Epidermal melanocyte (primary cell): ENCODE measurements around the gene CLCN6.
"Not testable (repeated sequence)": the region's sequence is repeated elsewhere in the genome, so short reads cannot be mapped to it uniquely, and the experiment has no call there.

Experiments used
- DNase-seq: peaks from one replicate; pipeline ENCODE4 v3.0.0; 2011; ENCODE audit warnings: low spot score; ENCODE audit not compliant: insufficient read length

CLCN6 gene

DNA sequence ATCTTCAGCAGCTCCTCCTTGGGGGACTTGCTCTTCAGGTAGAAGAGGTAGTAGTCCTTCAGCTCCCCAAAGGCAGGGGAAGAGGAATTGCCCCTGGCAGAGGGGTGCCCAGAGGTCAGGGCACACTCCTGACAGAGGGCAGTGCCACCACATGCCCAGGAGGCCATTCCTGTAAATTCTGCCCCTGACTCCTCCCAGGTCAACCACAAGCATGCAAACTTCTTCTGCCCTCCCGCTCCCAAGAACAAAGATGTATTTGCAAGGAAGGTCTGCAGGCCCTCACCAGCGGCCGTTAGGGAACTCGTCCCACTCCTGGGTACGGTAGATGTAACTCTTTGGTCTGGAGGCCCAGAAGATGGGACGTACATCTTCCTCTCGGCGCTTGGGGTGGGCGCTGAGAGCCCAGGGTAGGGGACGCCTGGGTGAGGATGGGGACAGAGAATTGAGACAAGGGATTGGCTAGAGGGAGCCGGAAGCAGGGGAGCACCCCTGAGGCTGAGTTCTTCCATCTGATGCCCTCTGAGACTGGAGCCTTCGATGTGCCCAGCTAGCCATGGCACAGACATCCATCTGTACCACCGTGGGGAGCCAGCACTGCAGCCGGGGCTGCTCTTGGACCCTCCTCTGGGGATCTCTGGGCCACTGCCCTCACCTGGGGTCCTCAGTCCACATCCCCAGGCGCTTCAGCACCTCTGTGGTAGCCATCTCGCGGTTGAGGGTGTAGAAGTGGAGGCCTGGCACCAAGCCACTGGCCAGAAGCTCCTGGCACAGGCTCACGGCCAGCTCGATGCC, 11.3 kb upstream of the CLCN6 start:
- no peak for DNase-seq

DNA sequence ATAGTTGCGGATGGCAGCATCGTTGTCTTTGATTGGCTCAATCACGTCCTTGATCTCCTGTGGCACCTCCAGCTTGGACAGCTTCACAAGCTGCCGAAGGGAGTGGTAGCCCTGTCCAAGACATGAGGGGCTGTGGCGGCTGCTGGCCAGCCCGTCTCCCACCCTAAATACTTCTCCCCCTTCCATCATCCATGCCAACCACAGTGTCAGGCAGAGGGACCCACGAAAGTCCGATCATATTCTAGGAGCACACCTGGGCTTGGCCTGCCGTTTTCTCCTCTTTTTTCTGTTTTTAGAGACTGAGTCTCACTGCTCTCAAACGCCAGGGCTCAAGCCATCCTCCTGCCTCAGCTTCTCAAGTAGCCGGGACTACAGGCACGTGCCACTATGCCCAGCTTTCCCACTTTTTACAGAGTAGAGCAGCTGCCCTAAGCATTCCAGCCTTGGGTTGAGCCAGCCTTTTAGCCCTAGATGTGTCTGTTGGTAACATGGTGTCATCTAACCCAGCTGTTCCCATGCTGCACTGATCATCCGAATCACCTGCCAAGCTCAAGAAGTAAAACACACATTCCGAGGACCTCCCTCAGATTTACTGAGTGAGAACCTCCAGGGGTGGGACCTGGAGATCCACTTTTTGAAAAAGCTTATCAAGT, 10.6 kb upstream of the CLCN6 start:
- DNase-seq: no peak

- no peak for DNase-seq
Measured at GRCh38 chr1:11796036-11796828, 9.8 kb upstream of the CLCN6 start.

GRCh38 chr1:11797525-11798216, 8.3 kb upstream of the CLCN6 start:
- DNase-seq: no peak

DNA sequence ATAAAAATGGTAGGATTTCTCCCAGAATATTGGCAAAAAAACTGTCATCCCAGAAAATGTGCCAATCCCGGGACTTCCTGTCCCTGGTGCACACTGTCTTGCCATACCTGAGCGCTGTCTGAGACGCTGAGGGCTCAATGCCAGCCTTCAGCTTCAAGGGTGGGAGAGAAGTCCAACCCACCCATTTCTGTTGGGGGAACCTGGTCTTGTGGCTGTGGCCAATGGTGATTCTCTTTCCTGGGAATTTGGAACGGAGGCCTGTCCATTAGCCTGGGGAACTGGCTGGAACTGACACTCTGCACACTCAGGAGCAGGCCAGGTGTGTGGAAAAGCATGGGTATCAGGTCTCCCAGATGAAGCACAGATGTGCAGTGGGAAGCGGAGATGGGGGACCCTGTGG, 6.9 kb upstream of the CLCN6 start:
- DNase-seq: no peak

DNA sequence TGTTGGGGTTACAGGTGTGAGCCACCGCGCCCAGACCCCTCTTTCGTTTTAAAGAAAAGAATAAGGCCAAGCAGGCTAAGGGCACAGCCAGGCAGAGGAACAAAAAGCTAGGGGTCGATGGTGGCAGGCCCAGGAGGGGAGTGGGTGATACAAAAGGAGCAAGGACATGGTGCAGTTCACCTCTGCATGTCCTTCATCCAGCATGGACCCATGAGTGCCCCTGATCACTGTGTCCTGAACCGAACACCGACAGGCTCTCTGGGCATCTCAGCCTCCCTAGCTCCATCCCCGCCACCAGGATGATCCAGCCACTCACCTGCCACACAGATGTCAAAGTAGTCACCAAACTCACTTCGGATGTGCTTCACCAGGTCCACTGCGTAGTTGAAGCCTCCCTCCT, 6.1 kb upstream of the CLCN6 start:
- DNase-seq: no peak

- no peak for DNase-seq
Measured at GRCh38 chr1:11800391-11800755, 5.6 kb upstream of the CLCN6 start.

- no peak for DNase-seq
Measured at GRCh38 chr1:11800756-11801433, 5.1 kb upstream of the CLCN6 start.

GRCh38 chr1:11802616-11802972, 3.4 kb upstream of the CLCN6 start:
- DNase-seq: no peak

GRCh38 chr1:11802973-11803885, 2.8 kb upstream of the CLCN6 start:
- peak; percentile 67 for DNase-seq

- not testable (repeated sequence) for DNase-seq
Measured at GRCh38 chr1:11803924-11804665, 1.9 kb upstream of the CLCN6 start.

- DNase-seq: no peak
Measured at GRCh38 chr1:11804666-11805421, 1.1 kb upstream of the CLCN6 start.

DNA sequence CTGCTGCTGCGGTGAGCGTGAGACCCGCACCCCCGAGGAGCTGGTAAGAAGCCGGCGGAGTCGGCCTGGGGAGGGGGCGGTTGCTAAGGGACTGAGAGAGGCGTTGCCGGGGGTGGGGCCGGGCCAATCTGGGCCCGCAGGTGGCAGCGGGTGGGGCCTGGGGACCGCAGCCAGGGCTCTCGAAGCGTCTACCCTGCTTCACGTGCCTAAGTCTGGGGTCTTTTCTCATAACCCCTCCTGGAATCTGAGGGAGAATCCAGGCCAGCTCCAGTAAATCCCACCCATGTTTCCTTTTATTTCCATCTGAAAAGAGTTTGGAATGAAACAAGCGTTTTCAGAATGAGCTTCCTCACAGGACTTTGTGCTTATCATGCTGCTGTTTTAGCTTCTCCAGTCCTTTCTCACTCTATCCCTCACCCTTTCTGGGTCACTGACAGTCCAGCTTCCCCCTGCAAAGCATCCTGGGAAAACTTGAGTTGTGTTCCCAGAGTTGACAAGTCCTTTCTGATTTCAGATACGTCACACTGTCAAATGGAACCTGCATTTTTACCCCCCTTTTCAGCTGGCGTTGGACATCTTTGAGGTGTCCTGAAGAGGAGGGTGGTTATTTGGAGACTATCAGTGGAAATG, 431 bp downstream of the CLCN6 start:
- no peak for DNase-seq

DNA sequence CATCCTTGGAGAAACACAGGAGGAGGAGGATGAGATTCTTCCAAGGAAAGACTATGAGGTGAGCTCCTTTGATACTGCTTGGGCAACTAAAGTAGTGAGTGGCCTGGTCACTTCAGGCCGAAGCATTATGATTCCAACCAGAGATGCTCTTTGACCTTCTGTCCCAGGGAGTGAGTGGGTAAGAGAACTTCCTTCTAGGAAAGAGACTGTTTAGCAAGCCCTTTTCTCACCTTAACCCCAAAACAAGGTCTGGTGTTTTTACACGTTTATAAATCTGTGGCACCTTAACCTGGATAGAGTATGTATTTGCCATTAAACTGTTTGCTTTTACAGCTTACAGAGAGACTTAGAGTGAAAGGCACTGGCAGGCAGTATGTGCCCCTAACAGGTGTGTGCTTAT, 1.1 kb downstream of the CLCN6 start:
- DNase-seq: no peak

DNA sequence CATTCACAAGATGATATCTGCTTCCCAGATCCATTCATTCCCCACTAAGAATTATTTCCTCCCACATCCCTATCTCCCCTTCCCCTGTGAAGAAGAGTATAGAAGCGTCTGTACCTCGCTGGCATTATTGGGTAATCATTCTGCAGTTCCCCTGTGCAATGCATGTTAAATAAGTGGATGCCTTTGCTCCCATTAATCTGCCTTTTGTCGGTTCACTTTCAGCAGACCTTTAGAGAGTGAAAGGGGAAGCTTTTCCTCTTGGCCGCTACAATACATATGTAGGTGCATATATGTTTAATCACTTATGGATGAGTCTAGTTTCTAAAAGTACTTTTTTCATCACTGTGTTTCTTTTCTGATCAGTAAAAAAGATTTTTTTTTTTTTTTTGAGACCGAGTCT, 7.0 kb downstream of the CLCN6 start:
- DNase-seq: no peak

- no peak for DNase-seq
Measured at GRCh38 chr1:11817192-11817591, 11.2 kb downstream of the CLCN6 start.

DNA sequence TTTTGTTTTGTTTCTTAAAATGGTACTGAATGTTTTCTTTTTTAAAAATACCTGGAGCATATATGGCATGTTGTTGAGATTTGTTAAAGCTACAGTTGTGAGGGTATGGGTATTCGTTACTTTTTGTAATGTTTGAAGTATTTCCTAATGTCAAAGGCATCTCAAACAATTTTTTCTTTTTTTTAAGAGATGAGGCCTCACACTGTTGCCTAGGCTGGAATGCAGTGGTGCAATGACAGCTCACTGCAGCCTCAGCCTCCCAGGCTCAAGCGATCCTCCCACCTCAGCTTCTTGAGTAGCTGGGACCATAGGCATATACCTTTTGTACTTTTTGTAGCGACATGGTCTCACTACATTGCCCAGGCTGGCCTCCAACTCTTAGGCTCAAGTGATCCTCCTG, 16.1 kb downstream of the CLCN6 start:
- DNase-seq: no peak
